DOHH2 (cell line): ENCODE measurements around the gene MRTFB.

ENCODE experiments used
- EZH2phosphoT487 ChIP-seq: fragments of 200-600 bp; sonication (generic); IDR thresholded peaks from 2 replicates; pipeline ENCODE4 v1.6.1; 2017; ENCODE audit warnings: borderline replicate concordance, mild to moderate bottlenecking, antibody characterized with exemption, low read length, moderate library complexity, mixed read lengths
- TF ChIP-seq, protein P1 (sequence below): fragments of 200-600 bp; sonication (generic); IDR thresholded peaks from one replicate; pipeline ENCODE4 v1.5.1; 2014; ENCODE audit warnings: antibody characterized with exemption, mild to moderate bottlenecking, low read depth, low read length; ENCODE audit not compliant: poor library complexity, severe bottlenecking

- TF ChIP-seq, protein P1, sequence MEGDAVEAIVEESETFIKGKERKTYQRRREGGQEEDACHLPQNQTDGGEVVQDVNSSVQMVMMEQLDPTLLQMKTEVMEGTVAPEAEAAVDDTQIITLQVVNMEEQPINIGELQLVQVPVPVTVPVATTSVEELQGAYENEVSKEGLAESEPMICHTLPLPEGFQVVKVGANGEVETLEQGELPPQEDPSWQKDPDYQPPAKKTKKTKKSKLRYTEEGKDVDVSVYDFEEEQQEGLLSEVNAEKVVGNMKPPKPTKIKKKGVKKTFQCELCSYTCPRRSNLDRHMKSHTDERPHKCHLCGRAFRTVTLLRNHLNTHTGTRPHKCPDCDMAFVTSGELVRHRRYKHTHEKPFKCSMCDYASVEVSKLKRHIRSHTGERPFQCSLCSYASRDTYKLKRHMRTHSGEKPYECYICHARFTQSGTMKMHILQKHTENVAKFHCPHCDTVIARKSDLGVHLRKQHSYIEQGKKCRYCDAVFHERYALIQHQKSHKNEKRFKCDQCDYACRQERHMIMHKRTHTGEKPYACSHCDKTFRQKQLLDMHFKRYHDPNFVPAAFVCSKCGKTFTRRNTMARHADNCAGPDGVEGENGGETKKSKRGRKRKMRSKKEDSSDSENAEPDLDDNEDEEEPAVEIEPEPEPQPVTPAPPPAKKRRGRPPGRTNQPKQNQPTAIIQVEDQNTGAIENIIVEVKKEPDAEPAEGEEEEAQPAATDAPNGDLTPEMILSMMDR, result no peak
- TF ChIP-seq EZH2phosphoT487, result no peak
Observed at GRCh38 chr16:14109077-14109775, 38.1 kb downstream of the MRTFB start.
